WTC11 (cell line): ENCODE measurements around the gene FFAR4.

Experiments
- ATF1 ChIP-seq: sonication (generic); formaldehyde crosslinking; IDR thresholded peaks from 2 replicates; pipeline ENCODE4 v1.8.1; 2023; ENCODE audit warnings: mild to moderate bottlenecking, moderate library complexity, missing genetic modification reagents
- EMX1 ChIP-seq: fragments of 250-450 bp; sonication (Bioruptor Pico); IDR thresholded peaks from 2 replicates; pipeline ENCODE4 v1.8.0; 2021; ENCODE audit warnings: mild to moderate bottlenecking
- FOXJ3 ChIP-seq: sonication (generic); formaldehyde crosslinking; IDR thresholded peaks from 2 replicates; pipeline ENCODE4 v1.9.0; 2021; ENCODE audit warnings: missing genetic modification reagents, mild to moderate bottlenecking, borderline replicate concordance
- JUN ChIP-seq: sonication (generic); formaldehyde crosslinking; IDR thresholded peaks from 2 replicates; pipeline ENCODE4 v1.8.0; 2023; ENCODE audit warnings: mild to moderate bottlenecking, missing genetic modification reagents
- OVOL2 ChIP-seq: fragments of 250-450 bp; sonication (Bioruptor Pico); IDR thresholded peaks from 2 replicates; pipeline ENCODE4 v1.9.0; 2021; ENCODE audit warnings: mild to moderate bottlenecking, borderline replicate concordance
- TP53 ChIP-seq: sonication (generic); formaldehyde crosslinking; IDR thresholded peaks from 2 replicates; pipeline ENCODE4 v1.8.1; 2023; ENCODE audit warnings: mild to moderate bottlenecking, missing genetic modification reagents
- TF ChIP-seq, protein P1 (sequence below): sonication (generic); formaldehyde crosslinking; IDR thresholded peaks from 2 replicates; pipeline ENCODE4 v1.8.0; 2022; ENCODE audit warnings: mild to moderate bottlenecking, missing genetic modification reagents
- TF ChIP-seq, protein P2 (sequence below): fragments of 200-600 bp; IDR thresholded peaks from 2 replicates; pipeline ENCODE4 v1.8.0; 2022; ENCODE audit warnings: antibody characterized with exemption
- TF ChIP-seq, protein P3 (sequence below): sonication (generic); formaldehyde crosslinking; conservative IDR thresholded peaks from 2 replicates; pipeline ENCODE4 v1.8.1; 2022; ENCODE audit warnings: mild to moderate bottlenecking, missing genetic modification reagents
- TF ChIP-seq, protein P4 (sequence below): sonication (generic); formaldehyde crosslinking; IDR thresholded peaks from 2 replicates; pipeline ENCODE4 v1.8.1; 2022; ENCODE audit warnings: low read depth, mild to moderate bottlenecking, moderate library complexity, missing genetic modification reagents, borderline replicate concordance

DNA sequence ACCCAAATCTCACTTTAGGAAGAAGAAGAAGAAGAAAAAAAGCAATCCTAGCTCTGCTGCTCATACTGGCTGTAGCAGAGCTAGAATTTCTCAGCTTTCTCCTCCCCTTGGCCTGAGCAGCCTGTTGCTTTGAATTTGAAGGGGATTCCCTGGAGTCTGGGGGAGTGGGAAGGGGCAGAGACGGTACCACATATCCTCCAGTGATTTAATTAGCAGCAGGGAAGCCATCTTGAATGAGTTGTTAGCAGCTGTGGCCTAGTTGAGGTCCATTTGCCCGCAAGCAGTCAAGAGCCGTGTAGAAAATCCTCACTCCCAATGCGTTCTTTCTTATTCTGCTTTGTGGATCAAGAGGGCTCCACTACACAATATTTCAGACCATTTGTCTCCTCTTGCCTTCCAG, 62.4 kb downstream of the FFAR4 start:
- TF ChIP-seq, protein P1, sequence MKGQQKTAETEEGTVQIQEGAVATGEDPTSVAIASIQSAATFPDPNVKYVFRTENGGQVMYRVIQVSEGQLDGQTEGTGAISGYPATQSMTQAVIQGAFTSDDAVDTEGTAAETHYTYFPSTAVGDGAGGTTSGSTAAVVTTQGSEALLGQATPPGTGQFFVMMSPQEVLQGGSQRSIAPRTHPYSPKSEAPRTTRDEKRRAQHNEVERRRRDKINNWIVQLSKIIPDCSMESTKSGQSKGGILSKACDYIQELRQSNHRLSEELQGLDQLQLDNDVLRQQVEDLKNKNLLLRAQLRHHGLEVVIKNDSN (CRISPR knock-in tag) = no peak
- TF ChIP-seq, protein P2, sequence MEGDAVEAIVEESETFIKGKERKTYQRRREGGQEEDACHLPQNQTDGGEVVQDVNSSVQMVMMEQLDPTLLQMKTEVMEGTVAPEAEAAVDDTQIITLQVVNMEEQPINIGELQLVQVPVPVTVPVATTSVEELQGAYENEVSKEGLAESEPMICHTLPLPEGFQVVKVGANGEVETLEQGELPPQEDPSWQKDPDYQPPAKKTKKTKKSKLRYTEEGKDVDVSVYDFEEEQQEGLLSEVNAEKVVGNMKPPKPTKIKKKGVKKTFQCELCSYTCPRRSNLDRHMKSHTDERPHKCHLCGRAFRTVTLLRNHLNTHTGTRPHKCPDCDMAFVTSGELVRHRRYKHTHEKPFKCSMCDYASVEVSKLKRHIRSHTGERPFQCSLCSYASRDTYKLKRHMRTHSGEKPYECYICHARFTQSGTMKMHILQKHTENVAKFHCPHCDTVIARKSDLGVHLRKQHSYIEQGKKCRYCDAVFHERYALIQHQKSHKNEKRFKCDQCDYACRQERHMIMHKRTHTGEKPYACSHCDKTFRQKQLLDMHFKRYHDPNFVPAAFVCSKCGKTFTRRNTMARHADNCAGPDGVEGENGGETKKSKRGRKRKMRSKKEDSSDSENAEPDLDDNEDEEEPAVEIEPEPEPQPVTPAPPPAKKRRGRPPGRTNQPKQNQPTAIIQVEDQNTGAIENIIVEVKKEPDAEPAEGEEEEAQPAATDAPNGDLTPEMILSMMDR = no peak
- TF ChIP-seq JUN (CRISPR knock-in tag) (no peak), TP53 (CRISPR knock-in tag) (no peak), EMX1 (no peak), FOXJ3 (CRISPR knock-in tag) (no peak), ATF1 (CRISPR knock-in tag) (no peak), OVOL2 (CRISPR knock-in tag) (no peak)
- TF ChIP-seq, protein P3, sequence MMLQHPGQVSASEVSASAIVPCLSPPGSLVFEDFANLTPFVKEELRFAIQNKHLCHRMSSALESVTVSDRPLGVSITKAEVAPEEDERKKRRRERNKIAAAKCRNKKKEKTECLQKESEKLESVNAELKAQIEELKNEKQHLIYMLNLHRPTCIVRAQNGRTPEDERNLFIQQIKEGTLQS = no peak
- TF ChIP-seq, protein P4, sequence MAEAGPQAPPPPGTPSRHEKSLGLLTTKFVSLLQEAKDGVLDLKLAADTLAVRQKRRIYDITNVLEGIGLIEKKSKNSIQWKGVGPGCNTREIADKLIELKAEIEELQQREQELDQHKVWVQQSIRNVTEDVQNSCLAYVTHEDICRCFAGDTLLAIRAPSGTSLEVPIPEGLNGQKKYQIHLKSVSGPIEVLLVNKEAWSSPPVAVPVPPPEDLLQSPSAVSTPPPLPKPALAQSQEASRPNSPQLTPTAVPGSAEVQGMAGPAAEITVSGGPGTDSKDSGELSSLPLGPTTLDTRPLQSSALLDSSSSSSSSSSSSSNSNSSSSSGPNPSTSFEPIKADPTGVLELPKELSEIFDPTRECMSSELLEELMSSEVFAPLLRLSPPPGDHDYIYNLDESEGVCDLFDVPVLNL (CRISPR knock-in tag) = no peak
